ENCODE data around the gene DNAJC9. TPM values are rescaled to one million over a fixed set of nuclear protein-coding genes. Genes with fewer than 3 reads are reported as not detected.

DNAJC9 gene, protein sequence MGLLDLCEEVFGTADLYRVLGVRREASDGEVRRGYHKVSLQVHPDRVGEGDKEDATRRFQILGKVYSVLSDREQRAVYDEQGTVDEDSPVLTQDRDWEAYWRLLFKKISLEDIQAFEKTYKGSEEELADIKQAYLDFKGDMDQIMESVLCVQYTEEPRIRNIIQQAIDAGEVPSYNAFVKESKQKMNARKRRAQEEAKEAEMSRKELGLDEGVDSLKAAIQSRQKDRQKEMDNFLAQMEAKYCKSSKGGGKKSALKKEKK
- 21.7 and 65.8 TPM in 2 replicates for total RNA-seq

DNA sequence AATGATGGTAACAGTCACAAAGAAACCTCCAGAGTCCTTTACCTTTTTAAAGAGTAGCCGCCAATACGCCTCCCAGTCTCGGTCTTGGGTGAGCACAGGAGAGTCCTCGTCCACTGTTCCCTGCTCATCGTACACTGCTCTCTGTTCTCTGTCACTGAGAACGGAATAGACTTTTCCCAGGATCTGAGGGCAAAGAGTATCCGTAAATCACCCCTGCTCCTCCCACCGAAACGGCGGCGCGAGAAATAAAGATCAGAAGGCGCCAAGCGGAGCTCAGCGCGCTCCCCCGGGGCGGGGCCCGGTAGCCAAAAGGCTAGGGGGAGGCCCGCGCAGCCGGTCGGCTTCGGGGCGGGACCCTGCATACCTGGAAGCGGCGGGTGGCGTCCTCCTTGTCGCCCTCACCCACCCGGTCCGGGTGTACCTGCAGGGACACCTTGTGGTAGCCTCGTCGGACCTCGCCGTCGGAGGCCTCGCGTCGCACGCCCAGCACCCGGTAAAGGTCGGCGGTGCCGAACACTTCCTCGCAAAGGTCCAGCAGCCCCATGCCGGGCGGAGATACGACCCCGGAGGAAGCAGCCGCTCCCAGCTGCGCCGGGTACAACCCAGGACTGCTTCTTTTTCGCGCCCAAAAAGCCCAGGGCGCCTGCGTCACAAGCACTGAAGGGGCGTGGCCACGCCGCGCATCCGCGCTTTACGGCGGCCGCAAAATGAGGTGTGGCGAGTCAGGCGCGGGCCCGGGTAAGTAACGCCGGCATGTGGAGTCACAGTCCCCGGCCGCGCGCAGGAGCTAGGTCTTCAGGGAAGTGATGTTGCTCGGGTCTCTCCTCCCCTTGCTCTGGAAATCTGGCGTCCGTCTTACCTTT lies at the start of gene DNAJC9:
DNAJC9 (minus strand) TSS at position 610 of the 863 bp plus-strand sequence; CDS start at position 544, 66 bp downstream.

DNA sequence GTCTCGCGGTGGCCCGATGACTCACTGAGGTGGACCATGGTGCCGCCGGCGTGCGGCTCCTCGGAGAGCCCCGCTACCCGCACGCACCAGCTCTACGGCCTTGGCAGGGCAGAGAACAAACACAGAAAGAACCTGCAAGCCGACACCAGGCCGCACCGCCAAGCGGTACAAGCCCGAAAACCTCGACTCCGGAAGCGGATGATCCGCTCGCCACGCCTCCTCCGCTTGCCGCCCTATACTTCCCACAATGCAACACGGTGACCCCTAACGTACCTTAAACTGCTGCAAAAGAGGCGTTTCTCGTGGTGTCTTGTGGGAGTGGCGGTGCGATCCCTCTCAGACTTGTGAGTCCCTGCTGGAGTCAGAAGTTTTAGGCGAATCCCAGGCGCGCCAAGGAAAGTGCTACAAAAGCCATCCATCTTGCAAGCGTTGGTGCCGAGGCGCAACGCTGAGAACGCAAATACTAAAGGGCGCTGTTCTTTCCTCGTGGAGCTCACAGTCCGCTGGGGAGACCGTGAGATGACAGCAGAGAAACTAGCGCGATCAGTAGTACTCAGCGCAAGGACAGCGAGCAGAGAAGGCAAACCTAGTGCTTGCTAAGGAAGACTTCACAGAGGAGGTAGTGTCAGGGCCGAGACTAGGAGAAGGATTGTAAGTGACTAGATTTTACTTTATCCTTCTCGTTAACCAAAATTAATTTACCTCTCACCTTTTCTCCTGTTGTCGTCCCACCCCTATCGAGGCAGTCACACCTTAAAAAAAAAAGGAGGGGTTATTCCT lies 5.6 kb upstream of the DNAJC9 start, which contains the start of gene MRPS16:
MRPS16 (minus strand) TSS at position 200 of the 780 bp plus-strand sequence; CDS start at position 38, 162 bp downstream.

Other genes with a start within 250 kb of the DNAJC9 start
- gene P4HA1, start 150.4 kb downstream of the DNAJC9 start, total RNA-seq = 411 and 711 TPM in 2 replicates
- 1.2 and 1.4 TPM in 2 replicates for gene NUDT13, start 136.8 kb downstream of the DNAJC9 start, total RNA-seq
- gene ECD, start 79.2 kb downstream of the DNAJC9 start, total RNA-seq = 25.7 and 32.8 TPM in 2 replicates
- gene FAM149B1, start 79.1 kb downstream of the DNAJC9 start, total RNA-seq = 23.6 and 31.6 TPM in 2 replicates
- 56.4 and 70.5 TPM in 2 replicates for gene MRPS16, start 5.4 kb upstream of the DNAJC9 start, total RNA-seq
- gene CFAP70, start 111.6 kb upstream of the DNAJC9 start, total RNA-seq = 0.38 and 2.3 TPM in 2 replicates
- gene ANXA7, start 166.8 kb upstream of the DNAJC9 start, total RNA-seq = 102 and 124 TPM in 2 replicates
- gene MSS51, start 186.3 kb upstream of the DNAJC9 start, total RNA-seq = 1.2 and 2.3 TPM in 2 replicates
- gene PPP3CB, start 248.8 kb upstream of the DNAJC9 start, total RNA-seq = 22.6 and 29.0 TPM in 2 replicates

Data from regular cardiac myocyte (primary cell).